HCT116 (cell line): ENCODE measurements around the gene OSER1. TPM values are rescaled to one million over a fixed set of nuclear protein-coding genes. Genes with fewer than 3 reads are reported as not detected.

ENCODE experiments used
- ATAC-seq: fragments of 200-7000 bp; cut with Tn5 transposase; 2 replicates; pipeline ENCODE4 v1.9.1; 2020; ENCODE audit warnings: mild to moderate bottlenecking, moderate library complexity
- BruUV-seq: library from RNA; stranded (reverse); fragments of 400-500 nt; replicated peaks from 2 replicates; lab custom pipeline; 2021; lab: Mats Ljungman, UMichigan
- CTCF ChIA-PET: fragments of 300-600 bp; sonication (Branson Sonifier 250); formaldehyde crosslinking; loops from one replicate; lab custom pipeline; 2021; ENCODE audit warnings: antibody characterized with exemption; lab: Charles Lee
- POLR2A ChIA-PET: fragments of 300-600, 350-600 bp; sonication (Branson Sonifier 250); formaldehyde crosslinking; loops from one replicate; lab custom pipeline; 2021; ENCODE audit warnings: antibody characterized with exemption; lab: Charles Lee
- RAD21 ChIA-PET, 2 experiments: fragments of 300-600 bp; sonication (Branson Sonifier 250); formaldehyde crosslinking; loops; one replicate each; lab custom pipeline; 2023; ENCODE audit warnings: low total read pairs in 2 of 2; ENCODE audit not compliant: uncharacterized antibody in 2 of 2, unreplicated experiment in 2 of 2, low non-redundant PET in 1 of 2; lab: Charles Lee
- DNase-seq: peaks from one replicate; pipeline ENCODE4 v3.0.0-alpha.2; 2010; ENCODE audit warnings: low read depth, low spot score
- H2AFZ ChIP-seq: fragments of 200-600 bp; shearing (Covaris generic), sonication (generic); 2 replicates; pipeline ENCODE4 v1.6.1; 2017; ENCODE audit warnings: low read depth, mixed run types, mixed read lengths, antibody characterized with exemption, low read length; ENCODE audit not compliant: poor library complexity, severe bottlenecking
- H3K27ac ChIP-seq: 2 replicates; pipeline ENCODE4 v1.5.1; 2012; ENCODE audit warnings: low read depth, low read length
- H3K27me3 ChIP-seq: fragments of 200-600 bp; sonication (generic); 2 replicates; pipeline ENCODE4 v1.6.1; 2016; ENCODE audit warnings: mixed run types, low read length, mixed read lengths; ENCODE audit not compliant: insufficient read depth
- H3K36me3 ChIP-seq, 2 experiments: fragments of 200-500 bp in 1 of 2; fragments of 200-600 bp in 1 of 2; sonication (Bioruptor generic) in 1 of 2; sonication (generic) in 1 of 2; 2 replicates each; pipeline versions ENCODE4 v1.5.1 to v1.6.1; 2014 to 2016; ENCODE audit warnings: low read length in 2 of 2, inconsistent platforms in 1 of 2, mixed read lengths in 1 of 2, mixed run types in 1 of 2; ENCODE audit not compliant: insufficient read depth in 2 of 2, control insufficient read depth in 1 of 2
- H3K4me1 ChIP-seq, 2 experiments: fragments of 200-600 bp in 1 of 2; sonication (generic) in 1 of 2; 2 replicates each; pipeline versions ENCODE4 v1.5.1 to v1.6.1; 2012 to 2017; ENCODE audit warnings: low read length in 2 of 2, inconsistent platforms in 1 of 2, mild to moderate bottlenecking in 1 of 2, mixed read lengths in 1 of 2, mixed run types in 1 of 2, moderate library complexity in 1 of 2; ENCODE audit not compliant: insufficient read depth in 2 of 2, control insufficient read depth in 1 of 2
- H3K4me2 ChIP-seq: fragments of 200-600 bp; sonication (generic); 2 replicates; pipeline ENCODE4 v1.6.1; 2017; ENCODE audit warnings: mixed run types, low read length, mixed read lengths
- H3K4me3 ChIP-seq, 2 experiments: fragments of 200-600 bp in 1 of 2; sonication (generic) in 1 of 2; replicated peaks in 1 of 2; 2 replicates each; pipeline ENCODE4 v1.5.1; 2011 to 2016; ENCODE audit warnings: low read length in 2 of 2, control low read depth in 1 of 2, low read depth in 1 of 2, mild to moderate bottlenecking in 1 of 2, mixed read lengths in 1 of 2, mixed run types in 1 of 2
- H3K79me2 ChIP-seq: fragments of 200-600 bp; sonication (generic); 2 replicates; pipeline ENCODE4 v1.6.1; 2017; ENCODE audit warnings: mild to moderate bottlenecking, mixed run types, low read length, moderate library complexity, mixed read lengths; ENCODE audit not compliant: insufficient read depth
- H3K9ac ChIP-seq: fragments of 200-600 bp; sonication (generic); 2 replicates; pipeline ENCODE4 v1.6.1; 2016; ENCODE audit warnings: low read length, mixed read lengths
- H3K9me2 ChIP-seq: fragments of 200-600 bp; sonication (generic), shearing (Covaris generic); 2 replicates; pipeline ENCODE4 v1.6.1; 2017; ENCODE audit warnings: mixed run types, mild to moderate bottlenecking, moderate library complexity; ENCODE audit not compliant: insufficient read depth
- H3K9me3 ChIP-seq, 2 experiments: fragments of 200-500 bp in 1 of 2; fragments of 200-600 bp in 1 of 2; sonication (Bioruptor generic) in 1 of 2; sonication (generic) in 1 of 2; 2 replicates each; pipeline ENCODE4 v1.6.1; 2014 to 2017; ENCODE audit warnings: low read length in 2 of 2, mixed read lengths in 2 of 2, inconsistent platforms in 1 of 2, low read depth in 1 of 2, mild to moderate bottlenecking in 1 of 2, mixed run types in 1 of 2, moderate library complexity in 1 of 2; ENCODE audit not compliant: control insufficient read depth in 1 of 2, insufficient read depth in 1 of 2
- H4K20me1 ChIP-seq: fragments of 200-600 bp; sonication (generic), shearing (Covaris generic); 2 replicates; pipeline ENCODE4 v1.6.1; 2017; ENCODE audit warnings: mixed run types, mild to moderate bottlenecking, moderate library complexity; ENCODE audit not compliant: insufficient read depth
- CBX3 ChIP-seq: IDR thresholded peaks from 2 replicates; pipeline ENCODE4 v1.6.1; 2012; ENCODE audit warnings: low read depth
- ELF1 ChIP-seq: IDR thresholded peaks from 2 replicates; pipeline ENCODE4 v1.6.1; 2012; ENCODE audit warnings: low read depth, borderline replicate concordance
- EZH2 ChIP-seq: fragments of 200-600 bp; sonication (generic); IDR thresholded peaks from 2 replicates; pipeline ENCODE4 v1.6.1; 2017; ENCODE audit warnings: antibody characterized with exemption, mixed run types
- EZH2phosphoT487 ChIP-seq: fragments of 200-600 bp; IDR thresholded peaks from 2 replicates; pipeline ENCODE4 v1.6.1; 2018; ENCODE audit warnings: antibody characterized with exemption, borderline replicate concordance
- FOSL1 ChIP-seq: IDR thresholded peaks from 2 replicates; pipeline ENCODE4 v1.6.1; 2012; ENCODE audit warnings: low read depth
- RAD21 ChIP-seq: IDR thresholded peaks from 2 replicates; pipeline ENCODE4 v1.6.1; 2012; ENCODE audit warnings: low read depth, mild to moderate bottlenecking
- SIN3A ChIP-seq: IDR thresholded peaks from 2 replicates; pipeline ENCODE4 v1.6.1; 2012; ENCODE audit warnings: low read depth
- SRF ChIP-seq: IDR thresholded peaks from 2 replicates; pipeline ENCODE4 v1.6.1; 2012; ENCODE audit warnings: low read depth
- TCF7L2 ChIP-seq: IDR thresholded peaks from 2 replicates; pipeline ENCODE4 v1.7.0; 2011; ENCODE audit warnings: borderline replicate concordance, inconsistent platforms; ENCODE audit not compliant: insufficient read depth, insufficient read length; ENCODE audit errors: extremely low read depth
- YY1 ChIP-seq: IDR thresholded peaks from 2 replicates; pipeline ENCODE4 v1.6.1; 2011; ENCODE audit warnings: low read length, low read depth, moderate library complexity, mild to moderate bottlenecking; ENCODE audit not compliant: insufficient replicate concordance; ENCODE audit errors: extremely low read depth
- ZNF274 ChIP-seq: fragments of 200-500 bp; sonication (Bioruptor generic); IDR thresholded peaks from 2 replicates; pipeline ENCODE4 v1.6.1; 2014; ENCODE audit warnings: mild to moderate bottlenecking, low read depth, low read length, inconsistent platforms
- intact Hi-C: fragments of 100-400 bp; cut with micrococcal nuclease; formaldehyde crosslinking; loops from 2 replicates; pipeline ENCODE4 v1.10.0; 2022
- total RNA-seq: library from RNA; stranded (reverse); gene quantifications from one replicate; pipeline ENCODE4 v1.2.1, GENCODE V29; 2021; ENCODE audit not compliant: unreplicated experiment
- TF ChIP-seq, protein P1 (sequence below): IDR thresholded peaks from 2 replicates; pipeline ENCODE4 v1.6.1; 2012; ENCODE audit warnings: low read depth
- TF ChIP-seq, protein P2 (sequence below), 3 experiments: fragments of 200-600 bp in 1 of 3; sonication (generic) in 1 of 3; IDR thresholded peaks in 2 of 3; conservative IDR thresholded peaks in 1 of 3; 2 replicates each; pipeline ENCODE4 v1.5.1; 2012 to 2017; ENCODE audit warnings: low read depth in 2 of 3, low read length in 2 of 3, antibody characterized with exemption in 1 of 3, borderline replicate concordance in 1 of 3, control low read depth in 1 of 3, mild to moderate bottlenecking in 1 of 3, mixed read lengths in 1 of 3, mixed run types in 1 of 3, moderate library complexity in 1 of 3; ENCODE audit not compliant: insufficient read depth in 1 of 3

The OSER1 gene
- total RNA-seq, 1 experiment from 2014 or later: 28.4 TPM

DNA sequence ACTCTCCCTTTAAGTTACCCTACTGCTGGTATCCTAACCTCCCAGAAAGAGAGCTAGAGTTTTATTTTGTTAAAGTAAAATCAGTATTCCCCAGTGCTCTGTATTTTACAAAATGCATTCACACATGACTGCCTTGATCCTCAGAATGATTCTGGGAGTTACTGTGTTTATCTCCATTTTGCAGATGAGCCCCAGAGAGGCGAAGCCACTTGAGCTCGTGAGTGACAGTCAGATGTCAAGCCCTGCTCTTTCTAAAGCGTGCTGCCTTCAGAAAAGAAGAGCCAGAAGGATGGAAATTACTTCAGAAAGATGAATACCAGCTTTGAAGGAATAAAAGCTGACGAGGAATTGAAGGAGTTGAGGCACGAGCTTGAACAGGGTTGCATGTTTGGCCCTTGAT is 14.1 kb upstream of the OSER1 start:
- H3K4me3 ChIP-seq: no peak overlapping the region
- no peak overlapping the region for H3K4me2 ChIP-seq
- H3K36me3 ChIP-seq: no peaks in the 10 kb centered on the region
- no peaks in the 10 kb centered on the region for H4K20me1 ChIP-seq
- no peak overlapping the region for H3K9ac ChIP-seq
- RAD21 ChIA-PET: no interaction called here
- TF ChIP-seq, protein P1, sequence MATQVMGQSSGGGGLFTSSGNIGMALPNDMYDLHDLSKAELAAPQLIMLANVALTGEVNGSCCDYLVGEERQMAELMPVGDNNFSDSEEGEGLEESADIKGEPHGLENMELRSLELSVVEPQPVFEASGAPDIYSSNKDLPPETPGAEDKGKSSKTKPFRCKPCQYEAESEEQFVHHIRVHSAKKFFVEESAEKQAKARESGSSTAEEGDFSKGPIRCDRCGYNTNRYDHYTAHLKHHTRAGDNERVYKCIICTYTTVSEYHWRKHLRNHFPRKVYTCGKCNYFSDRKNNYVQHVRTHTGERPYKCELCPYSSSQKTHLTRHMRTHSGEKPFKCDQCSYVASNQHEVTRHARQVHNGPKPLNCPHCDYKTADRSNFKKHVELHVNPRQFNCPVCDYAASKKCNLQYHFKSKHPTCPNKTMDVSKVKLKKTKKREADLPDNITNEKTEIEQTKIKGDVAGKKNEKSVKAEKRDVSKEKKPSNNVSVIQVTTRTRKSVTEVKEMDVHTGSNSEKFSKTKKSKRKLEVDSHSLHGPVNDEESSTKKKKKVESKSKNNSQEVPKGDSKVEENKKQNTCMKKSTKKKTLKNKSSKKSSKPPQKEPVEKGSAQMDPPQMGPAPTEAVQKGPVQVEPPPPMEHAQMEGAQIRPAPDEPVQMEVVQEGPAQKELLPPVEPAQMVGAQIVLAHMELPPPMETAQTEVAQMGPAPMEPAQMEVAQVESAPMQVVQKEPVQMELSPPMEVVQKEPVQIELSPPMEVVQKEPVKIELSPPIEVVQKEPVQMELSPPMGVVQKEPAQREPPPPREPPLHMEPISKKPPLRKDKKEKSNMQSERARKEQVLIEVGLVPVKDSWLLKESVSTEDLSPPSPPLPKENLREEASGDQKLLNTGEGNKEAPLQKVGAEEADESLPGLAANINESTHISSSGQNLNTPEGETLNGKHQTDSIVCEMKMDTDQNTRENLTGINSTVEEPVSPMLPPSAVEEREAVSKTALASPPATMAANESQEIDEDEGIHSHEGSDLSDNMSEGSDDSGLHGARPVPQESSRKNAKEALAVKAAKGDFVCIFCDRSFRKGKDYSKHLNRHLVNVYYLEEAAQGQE: no peak
- TF ChIP-seq EZH2phosphoT487 (no peak), FOSL1 (no peak), SRF (no peak), TCF7L2 (no peak), YY1 (no peak), ZNF274 (no peak), EZH2 (no peak), ELF1 (no peak), CBX3 (no peak), SIN3A (no peak), RAD21 (no peak)
- TF ChIP-seq, protein P2, sequence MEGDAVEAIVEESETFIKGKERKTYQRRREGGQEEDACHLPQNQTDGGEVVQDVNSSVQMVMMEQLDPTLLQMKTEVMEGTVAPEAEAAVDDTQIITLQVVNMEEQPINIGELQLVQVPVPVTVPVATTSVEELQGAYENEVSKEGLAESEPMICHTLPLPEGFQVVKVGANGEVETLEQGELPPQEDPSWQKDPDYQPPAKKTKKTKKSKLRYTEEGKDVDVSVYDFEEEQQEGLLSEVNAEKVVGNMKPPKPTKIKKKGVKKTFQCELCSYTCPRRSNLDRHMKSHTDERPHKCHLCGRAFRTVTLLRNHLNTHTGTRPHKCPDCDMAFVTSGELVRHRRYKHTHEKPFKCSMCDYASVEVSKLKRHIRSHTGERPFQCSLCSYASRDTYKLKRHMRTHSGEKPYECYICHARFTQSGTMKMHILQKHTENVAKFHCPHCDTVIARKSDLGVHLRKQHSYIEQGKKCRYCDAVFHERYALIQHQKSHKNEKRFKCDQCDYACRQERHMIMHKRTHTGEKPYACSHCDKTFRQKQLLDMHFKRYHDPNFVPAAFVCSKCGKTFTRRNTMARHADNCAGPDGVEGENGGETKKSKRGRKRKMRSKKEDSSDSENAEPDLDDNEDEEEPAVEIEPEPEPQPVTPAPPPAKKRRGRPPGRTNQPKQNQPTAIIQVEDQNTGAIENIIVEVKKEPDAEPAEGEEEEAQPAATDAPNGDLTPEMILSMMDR (IDR thresholded peaks at IDR 0.05 in 2 of 3, conservative IDR thresholded peaks at IDR 0.05 in 1 of 3; ENCODE audit: borderline replicate concordance in 1 of 3, insufficient read depth in 1 of 3, low read depth in 2 of 3, low read length in 2 of 3): no peak
- TF ChIP-seq, all 23 proteins: peak for 0
- H3K9me3 ChIP-seq: no peaks in the 10 kb centered on the region
- no peaks in the 10 kb centered on the region for H3K9me2 ChIP-seq
- H3K27me3 ChIP-seq: no peaks in the 10 kb centered on the region
- intact Hi-C loops: no loop called here
- CTCF ChIA-PET: interaction anchor here (1.6 kb wide), 1 partner anchor 161 kb away, joined by 4 read pairs; no protein-coding TSS in a partner anchor
- no peak overlapping the region for H2AFZ ChIP-seq
- DNase-seq (no peak), ATAC-seq (no peak)
- H3K79me2 ChIP-seq: no peaks in the 10 kb centered on the region
- BruUV-seq: no TSS peak
- peaks cover 6 to 12% of the 10 kb centered on the region in 2 experiments; a peak in 3 of 4 replicates for H3K4me1 ChIP-seq
- no peak overlapping the region for H3K27ac ChIP-seq
- POLR2A ChIA-PET: no interaction called here
